Measurements from ENCODE around the gene CCDC171. TPM values are rescaled to one million over a fixed set of nuclear protein-coding genes. Genes with fewer than 3 reads are reported as not detected.

The CCDC171 gene
- total RNA-seq, 1 donor from 2014 or later, result 1.7 TPM

DNA sequence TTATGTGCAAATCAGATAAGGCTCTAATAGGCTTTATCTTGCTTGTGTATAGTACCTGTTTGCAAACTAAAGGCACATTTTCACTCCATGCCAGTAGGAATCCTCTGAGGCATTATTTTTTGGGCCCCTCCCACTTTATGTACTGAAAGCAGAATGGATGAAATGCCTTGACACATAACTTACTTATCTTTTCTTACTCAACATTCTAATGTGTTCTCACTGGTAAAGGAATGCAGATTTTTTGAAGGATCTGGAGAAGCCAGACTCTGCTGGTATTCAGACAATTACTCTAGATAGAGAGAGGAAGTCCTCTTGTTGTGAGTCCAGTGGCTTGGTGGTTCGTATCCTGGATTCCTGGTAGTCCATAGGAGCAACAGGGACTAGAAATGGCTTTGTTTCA is 336.7 kb downstream of the CCDC171 start:
- Histone ChIP-seq H3K36me3 (peaks cover 0 to 7% of the 10 kb centered on the region in 2 donors), H3K4me3 (no peak overlapping the region), H3K27ac (no peak overlapping the region), H3K27me3 (no peaks in the 10 kb centered on the region), H3K4me1 (no peaks in the 10 kb centered on the region), H3K9me3 (peaks cover 0 to 5% of the 10 kb centered on the region in 2 donors)
- intact Hi-C loops (cut with DNase I), result no loop called here
- DNase-seq (ENCODE audit: low spot score in 2 of 2), result no peak
- TF ChIP-seq CTCF (IDR thresholded peaks at IDR 0.05), result no peak

- H3K36me3 ChIP-seq, result no peaks in the 10 kb centered on the region
- no peak overlapping the region for H3K27ac ChIP-seq
- no peak for TF ChIP-seq CTCF (IDR thresholded peaks at IDR 0.05)
- no peaks in the 10 kb centered on the region for H3K4me1 ChIP-seq
- peaks cover 0 to 7% of the 10 kb centered on the region in 2 donors for H3K9me3 ChIP-seq
- H3K4me3 ChIP-seq, result no peak overlapping the region
- no peaks in the 10 kb centered on the region for H3K27me3 ChIP-seq
- DNase-seq (ENCODE audit: low spot score in 2 of 2), result no peak
- intact Hi-C loops (cut with DNase I), result no loop called here
These were observed 348.7 kb downstream of the CCDC171 start for GRCh38 chr9:15901572-15901971.

GRCh38 chr9:15909297-15909696 is 356.5 kb downstream of the CCDC171 start:
- H3K4me1 ChIP-seq, result no peaks in the 10 kb centered on the region
- no peak overlapping the region for H3K27ac ChIP-seq
- no peak overlapping the region for H3K4me3 ChIP-seq
- H3K9me3 ChIP-seq, result peaks cover 0 to 7% of the 10 kb centered on the region in 2 donors
- no peak for DNase-seq (ENCODE audit: low spot score in 2 of 2)
- intact Hi-C loops (cut with DNase I), result no loop called here
- no peak for TF ChIP-seq CTCF (IDR thresholded peaks at IDR 0.05)
- H3K27me3 ChIP-seq, result no peaks in the 10 kb centered on the region
- no peaks in the 10 kb centered on the region for H3K36me3 ChIP-seq

DNA sequence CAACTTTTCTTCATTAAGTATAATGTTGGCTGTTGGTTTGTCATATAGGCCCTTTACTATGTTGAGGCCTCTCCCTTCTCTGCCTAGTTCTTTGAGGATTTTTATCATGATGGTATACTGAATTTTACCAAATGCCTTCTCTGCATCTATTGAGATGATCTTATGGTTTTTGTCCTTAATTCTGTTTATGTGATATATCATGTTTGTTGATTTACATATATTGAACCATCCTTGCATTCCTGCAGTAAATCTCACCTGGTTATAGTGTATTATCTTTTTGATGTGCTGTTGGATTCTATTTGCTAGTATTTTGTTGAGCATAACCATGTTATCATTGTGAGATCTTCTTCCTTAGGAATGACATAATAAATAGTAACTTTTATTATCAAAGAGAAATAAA is 362.9 kb downstream of the CCDC171 start:
- no peak overlapping the region for H3K27ac ChIP-seq
- intact Hi-C loops (cut with DNase I), result no loop called here
- TF ChIP-seq CTCF (IDR thresholded peaks at IDR 0.05), result no peak
- H3K4me3 ChIP-seq, result no peak overlapping the region
- H3K4me1 ChIP-seq, result no peaks in the 10 kb centered on the region
- H3K9me3 ChIP-seq, result peaks cover 0 to 6% of the 10 kb centered on the region in 2 donors
- H3K27me3 ChIP-seq, result no peaks in the 10 kb centered on the region
- no peak for DNase-seq (ENCODE audit: low spot score in 2 of 2)
- no peaks in the 10 kb centered on the region for H3K36me3 ChIP-seq

DNA sequence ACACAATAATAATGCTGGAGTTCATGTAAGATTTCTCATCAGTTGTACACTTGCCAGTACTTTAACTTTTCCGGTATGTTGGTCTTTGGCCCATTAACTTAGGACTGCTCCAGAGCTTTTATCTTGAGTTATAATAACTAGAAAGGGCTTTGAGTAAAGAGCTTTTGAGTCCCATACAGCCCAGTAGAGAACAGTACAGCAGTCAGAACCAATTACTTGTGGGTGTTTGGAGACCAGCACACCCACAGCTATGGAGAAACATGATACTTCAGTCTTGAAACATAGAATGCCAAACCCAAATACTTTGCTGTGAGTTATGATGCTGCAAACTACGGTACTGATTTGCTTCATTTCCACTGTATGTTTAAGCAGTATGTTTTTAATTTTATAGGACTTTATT is 374.3 kb downstream of the CCDC171 start:
- TF ChIP-seq CTCF (IDR thresholded peaks at IDR 0.05), result no peak
- H3K9me3 ChIP-seq, result no peaks in the 10 kb centered on the region
- intact Hi-C loops (cut with DNase I), result no loop called here
- H3K36me3 ChIP-seq, result no peaks in the 10 kb centered on the region
- no peak for DNase-seq (ENCODE audit: low spot score in 2 of 2)
- no peak overlapping the region for H3K4me3 ChIP-seq
- H3K4me1 ChIP-seq, result no peaks in the 10 kb centered on the region
- H3K27me3 ChIP-seq, result no peaks in the 10 kb centered on the region
- H3K27ac ChIP-seq, result no peak overlapping the region

DNA sequence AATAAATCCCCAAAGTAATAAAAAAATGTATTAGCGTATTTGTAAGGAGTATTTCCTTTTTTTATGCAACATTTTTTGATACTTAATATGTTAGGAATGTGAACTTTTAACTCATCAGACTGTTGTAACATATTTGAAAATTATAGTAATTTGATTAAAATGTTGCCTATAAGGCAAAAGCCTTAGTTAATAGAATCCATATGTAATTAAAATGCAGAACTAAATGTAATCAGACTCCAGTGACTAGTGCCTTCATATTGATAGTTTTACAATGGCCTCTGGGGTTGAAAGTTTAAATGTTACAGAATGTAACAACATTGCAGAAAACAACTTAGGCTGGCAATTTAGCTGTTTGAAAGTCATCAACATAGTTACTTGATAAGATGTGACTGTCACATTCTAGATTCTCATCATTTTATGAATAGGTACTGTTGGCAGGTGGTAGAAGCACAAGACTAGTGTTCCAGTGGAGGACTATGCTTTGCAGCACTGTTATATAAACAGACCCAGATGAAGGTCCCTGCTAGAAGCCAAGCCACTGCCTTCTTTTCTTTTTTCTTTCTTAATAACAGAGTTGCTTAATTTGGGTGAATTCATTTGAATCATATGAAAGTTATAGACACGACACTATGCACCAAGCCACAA is 382.9 kb downstream of the CCDC171 start:
- Histone ChIP-seq H3K36me3 (no peaks in the 10 kb centered on the region), H3K4me1 (no peaks in the 10 kb centered on the region), H3K9me3 (no peaks in the 10 kb centered on the region), H3K27me3 (no peaks in the 10 kb centered on the region), H3K27ac (no peak overlapping the region), H3K4me3 (no peak overlapping the region)
- intact Hi-C loops (cut with DNase I), result no loop called here
- TF ChIP-seq CTCF (IDR thresholded peaks at IDR 0.05), result no peak
- no peak for DNase-seq (ENCODE audit: low spot score in 2 of 2)
